Amniotic stem cell (primary cell): ENCODE results near the gene NFATC1.

ENCODE experiments used
- DNase-seq: peaks from one replicate; lab custom pipeline; 2025; lab: John Stamatoyannopoulos, UW

Gene NFATC1

GRCh38 chr18:79521416-79522205, 125.9 kb downstream of the NFATC1 start:
- DNase-seq = no peak

DNA sequence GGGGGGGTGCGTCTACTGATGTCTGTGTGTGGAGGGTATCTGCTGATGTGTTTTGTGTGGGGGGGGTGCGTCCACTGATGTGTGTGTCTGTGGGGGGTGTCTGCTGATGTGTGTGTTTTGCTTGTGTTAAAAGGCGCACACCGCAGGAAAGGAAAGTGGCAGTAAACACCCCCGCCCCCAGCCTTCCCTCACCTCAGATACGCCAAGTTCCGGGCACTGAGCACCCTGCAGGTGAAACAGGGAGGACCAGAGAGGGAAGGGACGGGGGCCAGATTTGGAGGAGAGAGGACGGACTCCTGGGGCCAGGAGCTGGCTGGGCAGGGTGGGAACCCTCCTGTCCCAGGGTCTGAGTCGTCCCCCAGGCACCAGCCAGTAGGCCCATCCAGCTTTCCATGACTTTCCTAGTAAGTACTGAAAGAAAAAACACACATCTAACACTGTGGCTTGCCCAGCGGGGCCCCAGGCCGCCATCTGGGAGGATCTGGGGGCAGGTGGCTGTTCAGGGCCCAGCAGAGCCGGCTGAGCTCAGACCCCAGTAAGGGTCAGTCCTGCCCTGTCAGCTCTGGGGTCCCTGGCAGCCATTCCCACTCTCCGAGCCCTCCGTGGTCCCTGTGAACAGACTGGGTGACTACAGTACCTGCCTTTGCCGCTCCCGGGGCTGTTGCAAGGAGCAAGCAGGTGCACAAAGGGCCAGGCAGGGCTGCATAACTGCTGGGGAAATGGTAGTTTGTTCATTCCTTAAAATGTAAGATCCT, 126.9 kb downstream of the NFATC1 start:
- DNase-seq = no peak

- no peak for DNase-seq
Observed at GRCh38 chr18:79523206-79523735, 127.5 kb downstream of the NFATC1 start.

- no peak for DNase-seq
Observed at GRCh38 chr18:79523736-79524180, 128.0 kb downstream of the NFATC1 start.

DNA sequence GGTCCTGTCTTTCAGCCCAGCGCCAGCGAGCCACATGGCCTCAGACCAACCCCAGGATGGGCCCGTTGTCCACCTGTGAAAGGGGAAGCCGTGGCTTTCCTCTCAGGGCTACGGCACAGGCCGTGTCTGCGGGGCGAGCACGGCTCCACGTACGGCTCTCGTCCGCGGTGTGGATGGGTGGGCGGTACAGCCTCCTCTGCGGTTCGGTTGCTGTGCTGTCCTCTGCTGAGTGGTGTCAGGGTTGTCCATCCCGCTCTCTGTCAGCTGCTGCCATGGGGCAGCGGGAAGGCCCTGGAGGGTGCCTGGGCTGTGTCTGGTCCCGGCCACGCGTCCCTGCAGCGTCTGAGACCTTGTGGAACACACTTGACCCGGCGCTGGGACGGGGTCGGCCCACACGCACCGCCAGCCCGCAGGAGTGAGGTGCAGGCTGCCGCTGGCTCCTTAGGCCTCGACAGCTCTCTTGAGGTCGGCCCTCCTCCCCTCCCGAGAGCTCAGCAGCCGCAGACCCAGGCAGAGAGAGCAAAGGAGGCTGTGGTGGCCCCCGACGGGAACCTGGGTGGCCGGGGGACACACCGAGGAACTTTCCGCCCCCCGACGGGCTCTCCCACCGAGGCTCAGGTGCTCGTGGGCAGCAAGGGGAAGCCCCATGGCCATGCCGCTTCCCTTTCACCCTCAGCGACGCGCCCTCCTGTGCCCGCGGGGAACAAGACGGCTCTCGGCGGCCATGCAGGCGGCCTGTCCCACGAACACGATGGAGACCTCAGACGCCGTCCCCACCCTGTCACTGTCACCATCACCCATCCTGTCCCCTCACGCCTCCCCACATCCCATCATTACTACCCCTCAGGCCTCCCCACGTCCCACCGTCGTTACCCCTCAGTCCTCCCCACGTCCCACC, 128.7 kb downstream of the NFATC1 start:
- DNase-seq = no peak

- no peak for DNase-seq
Observed at GRCh38 chr18:79525556-79526467, 130.1 kb downstream of the NFATC1 start.

GRCh38 chr18:79526468-79527460, 131.0 kb downstream of the NFATC1 start:
- no peak for DNase-seq

GRCh38 chr18:79527656-79528315, 132.1 kb downstream of the NFATC1 start:
- DNase-seq = no peak

DNA sequence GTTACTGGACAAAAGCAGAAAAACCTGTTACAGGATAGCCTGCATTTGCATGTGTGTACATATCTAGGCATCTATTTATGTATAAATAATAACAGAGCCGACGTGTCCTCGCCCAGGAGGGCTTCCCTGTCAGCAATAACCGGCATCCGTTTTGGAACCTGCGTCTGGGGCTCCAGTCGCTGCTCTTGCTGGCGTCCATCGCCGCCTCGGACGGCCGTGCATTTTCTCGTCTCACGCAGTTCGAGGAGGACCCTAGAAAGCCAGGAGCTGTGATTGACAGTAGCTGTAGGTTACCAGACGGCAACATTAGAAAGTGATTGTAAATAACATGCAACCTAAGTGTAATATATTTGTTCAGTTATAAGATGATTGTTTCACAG, 132.6 kb downstream of the NFATC1 start:
- DNase-seq = no peak

DNA sequence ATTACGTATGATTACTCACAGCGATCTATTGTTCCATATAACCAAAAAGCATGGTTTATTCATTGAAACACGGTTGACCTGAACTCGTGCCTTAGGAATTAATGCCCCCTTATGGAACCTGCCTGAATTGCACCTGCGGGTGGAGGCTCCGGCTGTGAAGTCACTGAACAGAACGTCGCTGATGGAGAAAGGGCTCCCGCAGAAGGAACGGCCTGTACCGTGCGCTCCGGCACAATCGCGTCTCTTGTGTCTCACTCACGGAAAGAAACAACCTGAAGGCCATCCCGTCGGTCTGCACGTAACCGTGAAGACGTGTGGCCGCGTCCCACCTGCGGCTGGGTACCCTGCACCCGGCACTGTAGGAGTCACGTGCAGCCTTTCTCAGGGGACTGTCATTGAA, 133.1 kb downstream of the NFATC1 start:
- peak; percentile 46 for DNase-seq

GRCh38 chr18:79529296-79529695, 133.6 kb downstream of the NFATC1 start:
- no peak for DNase-seq

DNA sequence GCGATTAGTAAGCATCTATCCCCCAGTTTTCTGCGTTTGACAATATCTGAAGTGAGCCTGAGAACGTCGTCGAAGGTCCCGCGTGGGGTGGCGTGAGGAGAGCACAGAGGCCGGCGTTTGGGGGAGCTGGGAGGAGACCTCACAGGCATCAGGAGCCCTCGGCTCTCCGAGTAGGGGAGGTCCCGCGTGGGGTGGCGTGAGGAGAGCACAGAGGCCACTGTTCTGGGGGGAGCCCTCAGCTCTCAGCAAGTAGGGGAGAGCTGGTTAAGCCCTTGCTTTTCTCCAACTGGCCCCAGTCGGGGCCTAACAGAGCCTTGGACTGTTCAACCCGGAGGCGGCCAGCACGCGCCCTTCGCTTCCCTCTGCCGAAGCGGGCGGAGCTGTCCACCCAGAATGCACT, 134.3 kb downstream of the NFATC1 start:
- DNase-seq = no peak

GRCh38 chr18:79530821-79531220, 135.1 kb downstream of the NFATC1 start:
- DNase-seq = no peak

DNA sequence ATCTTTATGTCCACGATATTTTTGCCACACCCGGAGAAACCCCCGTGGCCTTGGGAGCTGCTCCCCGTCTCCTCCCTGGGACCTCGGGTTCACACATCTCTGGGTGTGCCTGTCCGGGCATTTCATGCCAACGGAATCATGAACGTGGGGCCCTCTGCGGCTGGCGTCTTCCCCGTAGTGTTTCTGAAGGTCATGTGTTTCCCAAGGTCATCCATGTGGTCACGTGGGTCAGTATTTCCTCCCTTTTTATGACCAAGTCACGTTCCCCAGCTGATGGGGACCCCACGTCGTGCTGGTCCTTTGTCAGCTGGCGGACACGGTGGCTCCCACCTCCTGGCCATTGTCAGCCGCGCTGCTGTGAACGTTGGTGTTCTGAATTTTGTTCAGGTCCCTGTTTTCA, 135.7 kb downstream of the NFATC1 start:
- no peak for DNase-seq

- DNase-seq = no peak
Observed at GRCh38 chr18:79531926-79532312, 136.2 kb downstream of the NFATC1 start.

DNA sequence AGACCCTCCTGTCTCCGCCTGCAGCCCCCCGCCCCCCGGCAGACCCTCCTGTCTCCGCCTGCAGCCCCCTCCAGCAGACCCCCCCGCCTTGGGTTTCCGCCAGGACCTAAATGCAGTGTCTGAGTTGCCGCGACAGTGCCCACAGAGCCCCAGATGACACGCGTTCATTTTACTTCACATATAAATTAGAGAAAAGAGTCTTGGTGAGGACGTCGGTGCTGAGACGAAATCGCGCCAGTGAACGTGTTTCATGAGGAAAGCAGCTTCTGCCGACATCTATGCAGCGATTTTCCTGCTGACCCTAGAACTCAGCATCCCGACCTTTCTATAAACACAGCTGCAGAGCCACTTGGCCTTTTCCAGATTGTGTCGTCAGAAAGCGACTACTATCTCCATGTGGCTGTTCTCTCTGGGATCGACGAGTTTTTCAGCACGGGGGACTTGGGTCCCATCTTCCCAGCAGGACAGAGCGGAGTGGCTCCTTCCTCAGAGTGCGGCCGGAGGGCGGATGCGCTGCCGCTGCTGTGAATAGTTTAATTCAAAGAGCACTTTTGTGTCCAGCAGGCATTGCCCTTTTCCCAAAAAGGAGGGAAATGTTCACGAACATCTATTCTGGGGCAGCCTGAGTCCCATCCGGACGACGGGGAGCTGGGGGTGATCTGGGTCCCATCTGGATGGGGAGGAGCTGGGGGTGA, 136.7 kb downstream of the NFATC1 start:
- no peak for DNase-seq

DNA sequence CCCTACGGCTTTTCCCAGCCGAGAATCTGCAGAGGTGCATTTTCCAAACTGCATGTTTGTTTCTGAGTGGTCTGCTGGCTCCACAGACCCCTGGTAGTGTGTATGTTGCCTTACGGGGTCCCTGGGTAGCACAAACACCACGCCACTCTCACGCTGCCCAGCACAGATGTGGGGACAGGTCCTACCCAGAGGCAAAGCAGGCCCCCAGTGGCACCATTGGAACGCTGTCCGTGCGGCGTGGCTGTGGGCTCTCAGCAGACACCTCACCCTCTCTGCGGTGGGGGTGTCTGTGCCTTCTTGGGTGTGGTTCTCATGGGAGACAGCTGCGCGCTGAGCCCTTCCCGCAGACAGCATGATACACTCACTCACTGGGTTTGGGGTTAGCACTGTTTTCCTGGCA, 137.4 kb downstream of the NFATC1 start:
- DNase-seq = no peak

GRCh38 chr18:79533591-79533990, 137.9 kb downstream of the NFATC1 start:
- DNase-seq = no peak

GRCh38 chr18:79534356-79534755, 138.6 kb downstream of the NFATC1 start:
- no peak for DNase-seq
